ENCODE results near the gene PDZRN3. TPM values are rescaled to one million over a fixed set of nuclear protein-coding genes. Genes with fewer than 3 reads are reported as not detected.

Gene PDZRN3
- total RNA-seq, 2 experiments from 2014 or later: not detected

DNA sequence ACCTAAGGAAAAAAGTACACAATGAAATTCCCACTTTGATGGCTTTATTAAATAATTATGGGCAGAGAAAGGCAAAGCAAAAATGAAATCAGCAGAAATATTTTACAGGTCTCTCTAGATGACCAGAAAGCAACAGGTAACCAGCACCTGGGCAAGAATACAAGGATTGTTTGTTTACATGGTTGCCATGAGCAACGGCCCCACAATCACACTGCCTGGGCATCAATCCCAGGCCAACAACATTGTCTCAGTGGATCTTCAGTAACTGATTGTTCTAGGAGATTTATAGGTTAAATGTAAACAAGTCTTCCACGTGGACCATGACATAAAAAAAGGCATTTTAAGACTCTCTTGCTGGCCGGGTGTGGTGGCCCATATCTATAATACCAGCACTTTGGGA is 82.6 kb downstream of the PDZRN3 start:
- POLR2A ChIA-PET: no interaction called here
- Mint-ChIP-seq H3K36me3 (ENCODE audit: low read depth) (no peaks in the 10 kb centered on the region), H3K4me1 (ENCODE audit: low read depth) (no peaks in the 10 kb centered on the region), H3K4me3 (no peak overlapping the region), H3K9me3 (ENCODE audit: insufficient read depth) (no peaks in the 10 kb centered on the region), H3K27ac (no peak overlapping the region), H3K27me3 (ENCODE audit: low read depth) (no peaks in the 10 kb centered on the region)
- DNase-seq: no peak
- no peak for ATAC-seq
- CTCF ChIA-PET: no interaction called here

DNA sequence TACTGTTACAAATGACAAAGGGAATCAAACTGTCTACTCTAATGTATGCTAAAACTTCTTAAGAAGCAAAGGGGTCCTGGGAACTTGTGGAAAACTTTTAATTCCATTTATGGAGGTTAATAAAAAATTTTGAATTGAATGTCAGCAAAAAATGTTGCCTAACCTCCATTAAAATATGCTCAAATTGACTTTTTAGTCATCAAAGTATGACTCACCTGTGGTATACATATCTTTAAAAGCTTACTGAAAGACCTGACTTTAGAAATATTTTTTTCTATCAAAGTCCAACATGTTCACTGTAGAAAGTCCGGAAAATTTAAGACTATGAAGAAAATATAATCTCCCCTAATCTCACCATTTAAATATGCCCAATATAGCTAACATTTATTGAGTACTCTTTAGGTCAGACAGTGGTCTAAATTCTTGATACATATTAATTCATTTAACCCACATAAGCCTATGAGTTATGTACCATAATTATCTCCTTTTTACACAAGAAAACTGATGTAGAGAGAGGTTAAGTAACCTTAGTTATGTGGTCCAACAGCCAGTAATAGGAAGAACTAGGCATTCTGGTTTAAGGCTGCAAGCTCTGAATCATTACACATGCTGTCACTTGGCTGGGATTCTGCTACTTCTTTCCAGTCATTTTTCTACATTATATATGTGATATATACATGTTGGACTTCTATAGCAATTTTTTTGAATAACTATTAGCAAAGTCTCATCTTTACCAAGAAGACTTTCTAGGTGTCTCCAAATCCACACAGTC is 83.6 kb downstream of the PDZRN3 start:
- ATAC-seq (no peak), DNase-seq (no peak)
- Mint-ChIP-seq H3K9me3 (ENCODE audit: insufficient read depth) (no peaks in the 10 kb centered on the region), H3K27me3 (ENCODE audit: low read depth) (no peaks in the 10 kb centered on the region), H3K36me3 (ENCODE audit: low read depth) (no peaks in the 10 kb centered on the region), H3K4me3 (no peak overlapping the region), H3K27ac (no peak overlapping the region), H3K4me1 (ENCODE audit: low read depth) (no peaks in the 10 kb centered on the region)
- POLR2A ChIA-PET: no interaction called here
- CTCF ChIA-PET: no interaction called here

GRCh38 chr3:73538486-73538885 is 86.3 kb downstream of the PDZRN3 start:
- no peaks in the 10 kb centered on the region for H3K9me3 Mint-ChIP-seq (ENCODE audit: insufficient read depth)
- H3K27ac Mint-ChIP-seq: no peak overlapping the region
- H3K4me3 Mint-ChIP-seq: no peak overlapping the region
- CTCF ChIA-PET: no interaction called here
- DNase-seq: no peak
- no peaks in the 10 kb centered on the region for H3K36me3 Mint-ChIP-seq (ENCODE audit: low read depth)
- H3K27me3 Mint-ChIP-seq (ENCODE audit: low read depth): no peaks in the 10 kb centered on the region
- ATAC-seq: no peak
- no peaks in the 10 kb centered on the region for H3K4me1 Mint-ChIP-seq (ENCODE audit: low read depth)
- POLR2A ChIA-PET: no interaction called here

DNA sequence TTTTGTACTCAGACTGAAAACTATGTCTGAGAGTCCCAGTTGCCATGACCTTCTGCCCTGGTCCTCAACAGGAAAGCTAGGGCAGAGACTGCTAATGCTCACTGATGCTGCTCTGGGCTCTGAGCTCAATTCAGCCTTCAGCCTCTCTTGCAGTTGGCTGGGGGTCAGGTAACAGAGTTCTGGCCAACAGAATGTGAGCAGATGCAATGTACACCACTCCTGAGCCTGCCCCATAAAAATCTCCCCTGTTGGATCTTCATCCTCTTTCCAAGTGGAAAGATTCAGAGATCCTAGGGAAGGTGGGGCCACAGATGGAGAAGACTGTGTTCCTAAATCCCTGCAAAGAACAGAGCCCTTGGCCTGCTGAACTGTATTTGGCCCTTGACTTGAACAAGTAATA is 87.8 kb downstream of the PDZRN3 start:
- ATAC-seq (no peak), DNase-seq (no peak)
- CTCF ChIA-PET: no interaction called here
- Mint-ChIP-seq H3K27ac (no peak overlapping the region), H3K36me3 (ENCODE audit: low read depth) (no peaks in the 10 kb centered on the region), H3K27me3 (ENCODE audit: low read depth) (no peaks in the 10 kb centered on the region), H3K4me1 (ENCODE audit: low read depth) (no peaks in the 10 kb centered on the region), H3K4me3 (no peak overlapping the region), H3K9me3 (ENCODE audit: insufficient read depth) (no peaks in the 10 kb centered on the region)
- POLR2A ChIA-PET: no interaction called here

- DNase-seq (no peak), ATAC-seq (no peak)
- POLR2A ChIA-PET: no interaction called here
- no peak overlapping the region for H3K27ac Mint-ChIP-seq
- no peaks in the 10 kb centered on the region for H3K36me3 Mint-ChIP-seq (ENCODE audit: low read depth)
- CTCF ChIA-PET: no interaction called here
- H3K27me3 Mint-ChIP-seq (ENCODE audit: low read depth): no peaks in the 10 kb centered on the region
- H3K4me3 Mint-ChIP-seq: no peak overlapping the region
- H3K9me3 Mint-ChIP-seq (ENCODE audit: insufficient read depth): no peaks in the 10 kb centered on the region
- H3K4me1 Mint-ChIP-seq (ENCODE audit: low read depth): no peaks in the 10 kb centered on the region
These were observed 88.3 kb downstream of the PDZRN3 start for GRCh38 chr3:73536336-73536895.

DNA sequence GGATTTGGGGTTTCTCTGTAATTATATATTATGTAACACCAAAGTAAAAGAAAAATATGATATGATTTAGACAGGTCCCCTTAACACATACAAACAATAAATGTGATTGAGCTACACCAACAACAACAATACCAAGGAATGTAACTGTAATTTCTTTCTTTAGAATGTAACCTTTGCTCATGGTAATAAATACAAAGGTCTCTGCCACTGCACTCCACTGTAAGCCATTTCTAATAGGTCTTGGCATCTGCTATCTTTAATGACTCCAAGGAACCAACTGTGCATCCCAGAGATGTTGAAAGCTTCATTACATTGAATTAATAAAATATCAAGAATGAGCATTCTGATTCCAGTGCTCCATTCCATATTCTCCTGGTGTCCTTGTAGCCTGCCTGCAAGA is 88.8 kb downstream of the PDZRN3 start:
- ATAC-seq: no peak

GRCh38 chr3:73535137-73535536 is 89.6 kb downstream of the PDZRN3 start:
- Mint-ChIP-seq H3K27ac (no peak overlapping the region), H3K36me3 (ENCODE audit: low read depth) (no peaks in the 10 kb centered on the region), H3K4me3 (no peak overlapping the region), H3K27me3 (ENCODE audit: low read depth) (no peaks in the 10 kb centered on the region), H3K9me3 (ENCODE audit: insufficient read depth) (no peaks in the 10 kb centered on the region), H3K4me1 (ENCODE audit: low read depth) (no peaks in the 10 kb centered on the region)
- POLR2A ChIA-PET: no interaction called here
- no peak for DNase-seq
- ATAC-seq: no peak
- CTCF ChIA-PET: no interaction called here

More for the DNA sequence above, 88.8 kb downstream of the PDZRN3 start:
- Mint-ChIP-seq H3K4me1 (ENCODE audit: low read depth) (no peaks in the 10 kb centered on the region), H3K36me3 (ENCODE audit: low read depth) (no peaks in the 10 kb centered on the region), H3K9me3 (ENCODE audit: insufficient read depth) (no peaks in the 10 kb centered on the region), H3K4me3 (no peak overlapping the region), H3K27me3 (ENCODE audit: low read depth) (no peaks in the 10 kb centered on the region), H3K27ac (no peak overlapping the region)
- ChIA-PET POLR2A (no interaction called here), CTCF (no interaction called here)
- DNase-seq: no peak

DNA sequence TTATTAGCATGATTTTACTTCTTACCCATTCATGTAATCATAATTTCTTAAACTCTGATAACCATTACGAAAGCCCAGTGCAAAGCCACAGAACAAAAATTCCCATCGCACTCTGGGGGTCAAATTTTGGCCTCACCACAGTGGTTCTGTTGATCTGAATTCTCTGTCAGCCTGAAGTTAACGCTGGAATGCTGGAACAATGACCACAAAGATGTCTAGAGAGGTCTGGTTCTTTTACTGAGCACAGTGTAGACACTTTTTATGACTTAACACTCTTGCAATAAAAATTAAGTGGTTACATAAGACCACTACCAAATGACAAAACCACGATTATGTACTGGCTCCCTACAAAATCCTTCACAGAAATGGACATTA is 94.7 kb downstream of the PDZRN3 start:
- H3K36me3 Mint-ChIP-seq (ENCODE audit: low read depth): no peaks in the 10 kb centered on the region

DNA sequence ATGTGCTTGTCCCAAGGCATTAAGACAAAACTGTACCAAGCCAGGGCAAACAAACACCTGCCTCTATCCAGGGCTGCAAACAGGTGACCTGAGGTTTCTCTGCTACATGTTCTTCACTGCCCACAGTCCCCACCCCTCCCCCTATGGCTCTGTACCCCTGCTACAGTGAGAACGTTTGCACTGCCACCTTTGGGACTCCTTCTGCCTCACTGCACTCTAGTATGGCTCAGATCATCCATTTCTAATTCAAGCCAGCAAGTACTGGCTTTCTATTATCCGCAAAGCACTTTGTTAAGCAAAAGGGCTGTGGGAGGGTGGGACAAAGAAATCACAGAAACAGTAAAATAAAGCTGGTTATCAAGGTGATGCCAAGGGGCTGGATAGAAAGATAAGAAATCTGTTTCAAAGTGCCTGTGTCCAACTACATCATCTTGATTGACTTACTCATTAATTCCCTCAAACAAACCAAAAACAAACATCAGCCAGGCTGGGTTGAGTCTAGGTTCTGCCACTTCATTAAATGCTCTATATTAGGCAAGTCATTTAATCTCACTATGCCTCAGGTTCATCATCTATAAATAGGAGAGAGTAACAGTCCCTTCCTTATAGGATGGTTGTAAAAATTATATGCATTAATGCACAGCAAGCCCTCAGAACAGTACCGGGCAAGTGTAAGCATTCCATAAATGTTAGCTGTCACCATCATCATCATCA is 95.3 kb downstream of the PDZRN3 start:
- POLR2A ChIA-PET: no interaction called here
- Mint-ChIP-seq H3K9me3 (ENCODE audit: insufficient read depth) (no peaks in the 10 kb centered on the region), H3K27ac (no peak overlapping the region), H3K4me1 (ENCODE audit: low read depth) (no peaks in the 10 kb centered on the region), H3K4me3 (no peak overlapping the region), H3K36me3 (ENCODE audit: low read depth) (no peaks in the 10 kb centered on the region), H3K27me3 (ENCODE audit: low read depth) (no peaks in the 10 kb centered on the region)
- ATAC-seq (no peak), DNase-seq (no peak)
- CTCF ChIA-PET: no interaction called here

More for the DNA sequence above, 94.7 kb downstream of the PDZRN3 start:
- Mint-ChIP-seq H3K27ac (no peak overlapping the region), H3K27me3 (ENCODE audit: low read depth) (no peaks in the 10 kb centered on the region), H3K4me3 (no peak overlapping the region), H3K4me1 (ENCODE audit: low read depth) (no peaks in the 10 kb centered on the region), H3K9me3 (ENCODE audit: insufficient read depth) (no peaks in the 10 kb centered on the region)
- ChIA-PET POLR2A (no interaction called here), CTCF (no interaction called here)
- DNase-seq (no peak), ATAC-seq (no peak)

DNA sequence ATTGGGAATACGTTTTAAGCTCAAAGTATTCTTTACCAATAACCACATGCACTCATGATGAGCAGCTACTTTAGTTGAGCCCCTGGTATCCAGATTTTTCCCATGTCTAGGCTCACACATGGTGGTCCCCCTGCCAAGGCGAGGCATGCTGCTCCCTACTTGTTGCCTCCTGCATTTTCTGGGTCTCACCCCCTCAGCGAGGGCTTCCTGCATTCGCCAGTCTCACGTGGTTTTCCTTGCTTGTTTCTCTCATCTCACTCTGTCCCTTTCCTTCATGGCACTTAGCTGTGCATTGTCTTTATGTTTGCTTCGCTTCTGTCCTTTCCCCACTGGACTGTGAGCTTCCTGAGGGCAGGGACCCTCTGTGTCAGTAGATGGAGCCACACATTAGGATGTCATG is 99.2 kb downstream of the PDZRN3 start:
- no peak for ATAC-seq

GRCh38 chr3:73523661-73524060 is 101.1 kb downstream of the PDZRN3 start:
- DNase-seq (no peak), ATAC-seq (no peak)
- no peak overlapping the region for H3K27ac Mint-ChIP-seq
- H3K36me3 Mint-ChIP-seq (ENCODE audit: low read depth): no peaks in the 10 kb centered on the region
- ChIA-PET POLR2A (no interaction called here), CTCF (no interaction called here)
- H3K9me3 Mint-ChIP-seq (ENCODE audit: insufficient read depth): no peaks in the 10 kb centered on the region
- no peaks in the 10 kb centered on the region for H3K4me1 Mint-ChIP-seq (ENCODE audit: low read depth)
- no peak overlapping the region for H3K4me3 Mint-ChIP-seq
- no peaks in the 10 kb centered on the region for H3K27me3 Mint-ChIP-seq (ENCODE audit: low read depth)

More for the DNA sequence above, 99.2 kb downstream of the PDZRN3 start:
- no peaks in the 10 kb centered on the region for H3K36me3 Mint-ChIP-seq (ENCODE audit: low read depth)
- no peak overlapping the region for H3K4me3 Mint-ChIP-seq
- DNase-seq: no peak
- no peaks in the 10 kb centered on the region for H3K9me3 Mint-ChIP-seq (ENCODE audit: insufficient read depth)
- CTCF ChIA-PET: interaction anchor here (1.8 kb wide), 1 partner anchor 17 kb away, joined by 5 read pairs; no protein-coding TSS in a partner anchor
- H3K4me1 Mint-ChIP-seq (ENCODE audit: low read depth): no peaks in the 10 kb centered on the region
- H3K27me3 Mint-ChIP-seq (ENCODE audit: low read depth): no peaks in the 10 kb centered on the region
- H3K27ac Mint-ChIP-seq: no peak overlapping the region
- POLR2A ChIA-PET: no interaction called here

DNA sequence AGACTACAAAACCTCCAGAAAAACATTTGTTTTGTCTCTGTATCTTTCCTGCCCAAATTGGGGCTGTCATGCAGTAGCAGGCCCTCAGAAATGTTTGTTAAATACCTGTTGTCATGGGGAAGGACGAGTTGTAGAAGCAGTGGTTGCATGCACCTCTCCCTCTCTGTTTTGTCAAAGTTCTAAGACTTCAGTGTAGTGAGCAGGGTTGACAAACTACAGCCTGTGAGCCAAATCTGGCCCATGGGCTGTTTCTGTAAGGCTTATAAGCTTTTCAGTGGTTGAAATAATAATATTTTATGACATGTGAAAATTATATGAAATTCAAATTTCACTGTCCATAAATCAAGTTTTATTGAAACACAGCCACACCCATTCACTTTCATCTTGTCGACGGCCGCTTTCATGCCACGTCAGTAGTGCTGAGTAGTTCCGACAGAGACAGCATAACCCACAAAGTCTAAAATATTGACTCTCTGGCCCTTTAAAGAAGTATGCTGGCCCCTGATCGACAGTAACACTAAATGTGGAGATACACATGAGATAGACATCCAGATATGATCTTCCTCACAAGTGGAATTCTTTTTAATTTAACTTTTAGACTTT is 102.9 kb downstream of the PDZRN3 start:
- Mint-ChIP-seq H3K27me3 (ENCODE audit: low read depth) (no peaks in the 10 kb centered on the region), H3K36me3 (ENCODE audit: low read depth) (no peaks in the 10 kb centered on the region), H3K9me3 (ENCODE audit: insufficient read depth) (no peaks in the 10 kb centered on the region), H3K27ac (no peak overlapping the region), H3K4me3 (no peak overlapping the region), H3K4me1 (ENCODE audit: low read depth) (no peaks in the 10 kb centered on the region)
- DNase-seq: no peak
- ChIA-PET CTCF (no interaction called here), POLR2A (no interaction called here)
- no peak for ATAC-seq

Measured in activated CD8-positive, alpha-beta T cell treated with anti-CD3 and anti-CD28 coated beads, Interleukin-2, amount 10 ng/mL, durations not matched to agents 7 days and 5 days (primary cell).